ENCODE data around the gene PHF12. TPM values are rescaled to one million over a fixed set of nuclear protein-coding genes. Genes with fewer than 3 reads are reported as not detected.

Gene PHF12
- total and polyA plus RNA-seq, 3 experiments from 2014 or later = 11.6 to 62.1 (median 58.1) TPM

GRCh38 chr17:28912281-28912937 is 38.9 kb downstream of the PHF12 start:
- Mint-ChIP-seq H3K27me3 (no peaks in the 10 kb centered on the region), H3K4me1 (peaks cover 5 to 15% (median 6%) of the 10 kb centered on the region in 3 donors), H3K36me3 (peaks cover 3 to 96% (median 30%) of the 10 kb centered on the region in 3 donors), H3K4me3 (no peak overlapping the region), H3K9me3 (no peaks in the 10 kb centered on the region), H3K27ac (peak overlapping the region in 5 of 8 donors; percentile 18 to 64 (median 50))
- Histone ChIP-seq H3K36me3 (ENCODE audit: insufficient read depth, low read length) (peaks cover 93% of the 10 kb centered on the region), H3K4me1 (ENCODE audit: insufficient read depth, low read length) (no peaks in the 10 kb centered on the region), H3K27ac (ENCODE audit: low read depth, low read length) (no peak overlapping the region), H3K27me3 (ENCODE audit: insufficient read depth, low read length, poor library complexity, severe bottlenecking) (no peaks in the 10 kb centered on the region), H3K4me3 (ENCODE audit: low read length) (no peak overlapping the region), H3K9me3 (ENCODE audit: low read length) (no peaks in the 10 kb centered on the region)
- DNase-seq = no peak
- CTCF ChIA-PET = interaction anchor here (0.7 to 6.7 kb wide), 7 partner anchors 9 to 205 kb away, joined by 3 to 33 read pairs (median 4); partner anchors contain the start of gene DHRS13
- POLR2A ChIA-PET = no interaction called here

- H3K4me1 Mint-ChIP-seq = peaks cover 4 to 12% (median 4%) of the 10 kb centered on the region in 3 donors
- H3K4me3 Mint-ChIP-seq = no peak overlapping the region
- no peaks in the 10 kb centered on the region for H3K27me3 ChIP-seq (ENCODE audit: insufficient read depth, low read length, poor library complexity, severe bottlenecking)
- no peaks in the 10 kb centered on the region for H3K9me3 ChIP-seq (ENCODE audit: low read length)
- H3K9me3 Mint-ChIP-seq = no peaks in the 10 kb centered on the region
- peaks cover 92% of the 10 kb centered on the region for H3K36me3 ChIP-seq (ENCODE audit: insufficient read depth, low read length)
- H3K27ac Mint-ChIP-seq = no peak overlapping the region
- H3K4me3 ChIP-seq (ENCODE audit: low read length) = no peak overlapping the region
- no peaks in the 10 kb centered on the region for H3K27me3 Mint-ChIP-seq
- H3K4me1 ChIP-seq (ENCODE audit: insufficient read depth, low read length) = no peaks in the 10 kb centered on the region
- DNase-seq = no peak
- H3K27ac ChIP-seq (ENCODE audit: low read depth, low read length) = no peak overlapping the region
- CTCF ChIA-PET = interaction anchor here (1.2 to 6.7 kb wide), 6 partner anchors 14 to 206 kb away, joined by 4 to 33 read pairs (median 7); partner anchors contain the start of gene TLCD1
- peaks cover 3 to 96% (median 28%) of the 10 kb centered on the region in 3 donors for H3K36me3 Mint-ChIP-seq
- POLR2A ChIA-PET = interaction anchor here (0.7 kb wide), 1 partner anchor 14 kb away, joined by 3 read pairs; the partner anchor contains the start of gene FLOT2
Measured at GRCh38 chr17:28911411-28912045, 39.8 kb downstream of the PHF12 start.

- Histone ChIP-seq H3K4me3 (ENCODE audit: low read length) (no peak overlapping the region), H3K4me1 (ENCODE audit: insufficient read depth, low read length) (no peaks in the 10 kb centered on the region), H3K9me3 (ENCODE audit: low read length) (no peaks in the 10 kb centered on the region), H3K27ac (ENCODE audit: low read depth, low read length) (no peak overlapping the region), H3K36me3 (ENCODE audit: insufficient read depth, low read length) (peaks cover 82% of the 10 kb centered on the region), H3K27me3 (ENCODE audit: insufficient read depth, low read length, poor library complexity, severe bottlenecking) (no peaks in the 10 kb centered on the region)
- Mint-ChIP-seq H3K4me3 (no peak overlapping the region), H3K27ac (peak overlapping the region in 2 of 8 donors; percentile 46 to 50), H3K36me3 (peaks cover 3 to 95% (median 23%) of the 10 kb centered on the region in 3 donors), H3K27me3 (no peaks in the 10 kb centered on the region), H3K4me1 (peaks cover 0 to 8% (median 1%) of the 10 kb centered on the region in 3 donors), H3K9me3 (no peaks in the 10 kb centered on the region)
- CTCF ChIA-PET = interaction anchor here (1.1 to 6.7 kb wide), 6 partner anchors 15 to 184 kb away, joined by 4 to 33 read pairs (median 7); partner anchors contain the start of gene TLCD1
- POLR2A ChIA-PET = interaction anchor here (0.7 kb wide), 1 partner anchor 13 kb away, joined by 3 read pairs; the partner anchor contains the start of gene FLOT2
- no peak for DNase-seq
Measured at GRCh38 chr17:28910534-28910933, 40.8 kb downstream of the PHF12 start.

GRCh38 chr17:28908640-28909167 is 42.6 kb downstream of the PHF12 start:
- Mint-ChIP-seq H3K27me3 (no peaks in the 10 kb centered on the region), H3K27ac (peak overlapping the region in 4 of 8 donors; percentile 5 to 75 (median 34)), H3K36me3 (peaks cover 0 to 88% (median 11%) of the 10 kb centered on the region in 3 donors), H3K9me3 (no peaks in the 10 kb centered on the region), H3K4me1 (peaks cover 1 to 5% (median 5%) of the 10 kb centered on the region in 3 donors), H3K4me3 (no peak overlapping the region)
- Histone ChIP-seq H3K4me3 (ENCODE audit: low read length) (no peak overlapping the region), H3K27me3 (ENCODE audit: insufficient read depth, low read length, poor library complexity, severe bottlenecking) (no peaks in the 10 kb centered on the region), H3K9me3 (ENCODE audit: low read length) (no peaks in the 10 kb centered on the region), H3K4me1 (ENCODE audit: insufficient read depth, low read length) (no peaks in the 10 kb centered on the region), H3K36me3 (ENCODE audit: insufficient read depth, low read length) (peaks cover 66% of the 10 kb centered on the region), H3K27ac (ENCODE audit: low read depth, low read length) (no peak overlapping the region)
- ChIA-PET CTCF (interaction anchor here (0.8 to 6.7 kb wide), 10 partner anchors 8 to 216 kb away, joined by 3 to 33 read pairs (median 6); partner anchors contain the start of gene TLCD1), POLR2A (interaction anchor here (1.1 kb wide), 1 partner anchor 182 kb away, joined by 3 read pairs; the partner anchor contains the start of gene TLCD1)
- DNase-seq = no peak

GRCh38 chr17:28907709-28908475 is 43.4 kb downstream of the PHF12 start:
- H3K27ac ChIP-seq (ENCODE audit: low read depth, low read length) = no peak overlapping the region
- no peaks in the 10 kb centered on the region for H3K27me3 Mint-ChIP-seq
- H3K9me3 ChIP-seq (ENCODE audit: low read length) = no peaks in the 10 kb centered on the region
- CTCF ChIA-PET = interaction anchor here (0.8 to 6.7 kb wide), 11 partner anchors 9 to 216 kb away, joined by 3 to 33 read pairs (median 6); partner anchors contain the start of genes PHF12 and TLCD1
- H3K36me3 ChIP-seq (ENCODE audit: insufficient read depth, low read length) = peaks cover 58% of the 10 kb centered on the region
- peaks cover 7% of the 10 kb centered on the region for H3K4me1 ChIP-seq (ENCODE audit: insufficient read depth, low read length)
- DNase-seq = no peak
- H3K9me3 Mint-ChIP-seq = no peaks in the 10 kb centered on the region
- no peak overlapping the region for H3K4me3 Mint-ChIP-seq
- no peak overlapping the region for H3K4me3 ChIP-seq (ENCODE audit: low read length)
- peak overlapping the region in 5 of 8 donors; percentile 4 to 64 (median 49) for H3K27ac Mint-ChIP-seq
- H3K36me3 Mint-ChIP-seq = peaks cover 0 to 80% (median 10%) of the 10 kb centered on the region in 3 donors
- no peaks in the 10 kb centered on the region for H3K27me3 ChIP-seq (ENCODE audit: insufficient read depth, low read length, poor library complexity, severe bottlenecking)
- POLR2A ChIA-PET = interaction anchor here (1.1 kb wide), 1 partner anchor 181 kb away, joined by 3 read pairs; the partner anchor contains the start of gene TLCD1
- peaks cover 6 to 11% (median 10%) of the 10 kb centered on the region in 3 donors for H3K4me1 Mint-ChIP-seq

GRCh38 chr17:28906706-28907438 is 44.4 kb downstream of the PHF12 start:
- H3K27ac ChIP-seq (ENCODE audit: low read depth, low read length) = no peak overlapping the region
- peaks cover 10% of the 10 kb centered on the region for H3K4me1 ChIP-seq (ENCODE audit: insufficient read depth, low read length)
- H3K4me3 Mint-ChIP-seq = peak overlapping the region in 1 of 7 donors; percentile 48
- H3K9me3 Mint-ChIP-seq = no peaks in the 10 kb centered on the region
- POLR2A ChIA-PET = interaction anchor here (0.5 kb wide), 1 partner anchor 53 kb away, joined by 8 read pairs; no protein-coding TSS in a partner anchor
- no peaks in the 10 kb centered on the region for H3K27me3 Mint-ChIP-seq
- H3K27ac Mint-ChIP-seq = peak overlapping the region in 7 of 8 donors; percentile 14 to 90 (median 61)
- H3K4me1 Mint-ChIP-seq = peaks cover 10 to 16% (median 15%) of the 10 kb centered on the region in 3 donors
- H3K36me3 ChIP-seq (ENCODE audit: insufficient read depth, low read length) = peaks cover 48% of the 10 kb centered on the region
- H3K4me3 ChIP-seq (ENCODE audit: low read length) = no peak overlapping the region
- peaks cover 0 to 74% (median 10%) of the 10 kb centered on the region in 3 donors for H3K36me3 Mint-ChIP-seq
- no peak for DNase-seq
- H3K27me3 ChIP-seq (ENCODE audit: insufficient read depth, low read length, poor library complexity, severe bottlenecking) = no peaks in the 10 kb centered on the region
- no peaks in the 10 kb centered on the region for H3K9me3 ChIP-seq (ENCODE audit: low read length)
- CTCF ChIA-PET = interaction anchor here (0.6 to 6.7 kb wide), 9 partner anchors 9 to 210 kb away, joined by 3 to 33 read pairs (median 6); partner anchors contain the start of genes FLOT2, PHF12 and TLCD1

All from CD8-positive, alpha-beta memory T cell (primary cell).